Activated B cell treated with CpG ODN at 0.5 μM for 24 hours (primary cell): ENCODE data around the gene ATP8A1. TPM values are rescaled to one million over a fixed set of nuclear protein-coding genes. Genes with fewer than 3 reads are reported as not detected.
A peak's percentile ranks its signal among the peaks of the same experiment; 100 is the strongest.
"Not testable (repeated sequence)": the region's sequence is repeated elsewhere in the genome, so short reads cannot be mapped to it uniquely, and the experiment has no call there.

Source experiments
- ATAC-seq: fragments of 200-7000 bp; cut with Tn5 transposase; one replicate; pipeline ENCODE4 v1.10.0; 2021; ENCODE audit warnings: low read depth, mild to moderate bottlenecking, moderate library complexity
- CTCF ChIA-PET: fragments of 350-600 bp; sonication (Branson Sonifier 250); formaldehyde crosslinking; loops from one replicate; lab custom pipeline; 2021; ENCODE audit warnings: antibody characterized with exemption; lab: Charles Lee
- POLR2A ChIA-PET: fragments of 350-600 bp; sonication (Branson Sonifier 250); formaldehyde crosslinking; loops from one replicate; lab custom pipeline; 2021; ENCODE audit warnings: antibody characterized with exemption; lab: Charles Lee
- DNase-seq: peaks from one replicate; pipeline ENCODE4 v3.0.0; 2022
- H3K27ac Mint-ChIP-seq: one replicate; pipeline ENCODE4 v1.8.0; 2020; ENCODE audit warnings: mixed read lengths
- H3K27me3 Mint-ChIP-seq: one replicate; pipeline ENCODE4 v1.8.0; 2021; ENCODE audit warnings: mixed read lengths
- H3K36me3 Mint-ChIP-seq: one replicate; pipeline ENCODE4 v1.8.0; 2021; ENCODE audit warnings: low read depth, mixed read lengths
- H3K4me1 Mint-ChIP-seq: one replicate; pipeline ENCODE4 v1.8.0; 2021; ENCODE audit warnings: mixed read lengths
- H3K4me3 Mint-ChIP-seq: one replicate; pipeline ENCODE4 v1.8.0; 2020; ENCODE audit warnings: mild to moderate bottlenecking, mixed read lengths
- H3K9me3 Mint-ChIP-seq: one replicate; pipeline ENCODE4 v1.8.0; 2020; ENCODE audit warnings: mixed read lengths
- CTCF ChIP-seq: fragments of 200-600 bp; IDR thresholded peaks from one replicate; pipeline ENCODE4 v1.8.0; 2022; ENCODE audit warnings: antibody characterized with exemption, mild to moderate bottlenecking
- intact Hi-C: fragments of 100-400 bp; cut with micrococcal nuclease; formaldehyde crosslinking; loops from one replicate; pipeline ENCODE4 v1.15.1; 2024
- total RNA-seq: library from RNA; stranded (reverse); gene quantifications from 2 replicates; pipeline ENCODE4 v1.2.3, GENCODE V29; 2022

Gene ATP8A1
- total RNA-seq, 1 donor from 2014 or later, result 35.6 TPM

GRCh38 chr4:42391355-42391664 is 265.6 kb downstream of the ATP8A1 start:
- peaks cover 6% of the 10 kb centered on the region for H3K27me3 Mint-ChIP-seq
- DNase-seq, result no peak
- ChIA-PET CTCF (no interaction called here), POLR2A (no interaction called here)
- H3K27ac Mint-ChIP-seq, result no peak overlapping the region
- H3K36me3 Mint-ChIP-seq, result no peaks in the 10 kb centered on the region
- intact Hi-C loops, result no loop called here
- TF ChIP-seq CTCF, result no peak
- peaks cover 17% of the 10 kb centered on the region for H3K4me1 Mint-ChIP-seq
- H3K4me3 Mint-ChIP-seq, result no peak overlapping the region
- no peak for ATAC-seq
- no peaks in the 10 kb centered on the region for H3K9me3 Mint-ChIP-seq

- no peak for DNase-seq
- no peaks in the 10 kb centered on the region for H3K36me3 Mint-ChIP-seq
- peaks cover 6% of the 10 kb centered on the region for H3K27me3 Mint-ChIP-seq
- no peaks in the 10 kb centered on the region for H3K9me3 Mint-ChIP-seq
- peak overlapping the region; percentile 51 for H3K27ac Mint-ChIP-seq
- no peak for TF ChIP-seq CTCF
- CTCF ChIA-PET, result no interaction called here
- H3K4me3 Mint-ChIP-seq, result peak overlapping the region; percentile 19
- no peak for ATAC-seq
- intact Hi-C loops, result no loop called here
- POLR2A ChIA-PET, result no interaction called here
- H3K4me1 Mint-ChIP-seq, result peaks cover 16% of the 10 kb centered on the region
Observed at GRCh38 chr4:42390622-42391354, 266.1 kb downstream of the ATP8A1 start.

GRCh38 chr4:42385516-42385915 is 271.4 kb downstream of the ATP8A1 start:
- CTCF ChIA-PET, result interaction anchor here (1.8 kb wide), 1 partner anchor 14 kb away, joined by 5 read pairs; no protein-coding TSS in a partner anchor
- no peak overlapping the region for H3K4me3 Mint-ChIP-seq

GRCh38 chr4:42381666-42382065 is 275.2 kb downstream of the ATP8A1 start:
- Mint-ChIP-seq H3K4me3 (no peak overlapping the region), H3K9me3 (no peaks in the 10 kb centered on the region), H3K27me3 (peaks cover 15% of the 10 kb centered on the region), H3K36me3 (no peaks in the 10 kb centered on the region), H3K4me1 (no peaks in the 10 kb centered on the region), H3K27ac (no peak overlapping the region)
- intact Hi-C loops, result no loop called here
- ATAC-seq (no peak), DNase-seq (no peak)
- POLR2A ChIA-PET, result no interaction called here
- no peak for TF ChIP-seq CTCF
- CTCF ChIA-PET, result interaction anchor here (1.5 kb wide), 1 partner anchor 11 kb away, joined by 7 read pairs; no protein-coding TSS in a partner anchor

More at GRCh38 chr4:42385516-42385915, 271.4 kb downstream of the ATP8A1 start:
- peaks cover 1% of the 10 kb centered on the region for H3K4me1 Mint-ChIP-seq
- TF ChIP-seq CTCF, result no peak
- H3K36me3 Mint-ChIP-seq, result no peaks in the 10 kb centered on the region
- POLR2A ChIA-PET, result no interaction called here
- ATAC-seq (no peak), DNase-seq (no peak)
- H3K27me3 Mint-ChIP-seq, result peaks cover 10% of the 10 kb centered on the region
- intact Hi-C loops, result no loop called here
- H3K27ac Mint-ChIP-seq, result no peak overlapping the region
- H3K9me3 Mint-ChIP-seq, result no peaks in the 10 kb centered on the region

- intact Hi-C loops, result no loop called here
- no peak for TF ChIP-seq CTCF
- H3K4me1 Mint-ChIP-seq, result no peaks in the 10 kb centered on the region
- no peak overlapping the region for H3K27ac Mint-ChIP-seq
- ChIA-PET CTCF (no interaction called here), POLR2A (no interaction called here)
- peaks cover 21% of the 10 kb centered on the region for H3K27me3 Mint-ChIP-seq
- DNase-seq (no peak), ATAC-seq (no peak)
- no peaks in the 10 kb centered on the region for H3K36me3 Mint-ChIP-seq
- peaks cover 3% of the 10 kb centered on the region for H3K9me3 Mint-ChIP-seq
- H3K4me3 Mint-ChIP-seq, result no peak overlapping the region
Observed at GRCh38 chr4:42377497-42377896, 279.4 kb downstream of the ATP8A1 start.

- H3K4me3 Mint-ChIP-seq, POLR2A ChIA-PET, ATAC-seq, H3K27me3 Mint-ChIP-seq, H3K27ac Mint-ChIP-seq, H3K36me3 Mint-ChIP-seq, intact Hi-C loops, DNase-seq, H3K9me3 Mint-ChIP-seq, H3K4me1 Mint-ChIP-seq: not testable (repeated sequence)
- CTCF ChIA-PET, result interaction anchor here (1.0 to 3.5 kb wide), 2 partner anchors 145 to 148 kb away, joined by 7 to 39 read pairs; no protein-coding TSS in a partner anchor
Observed at GRCh38 chr4:42372303-42372702, 284.6 kb downstream of the ATP8A1 start.
